DND-41 (cell line): Measurements from ENCODE around the gene HES2.

ENCODE experiments used
- CTCF ChIP-seq: IDR thresholded peaks from 2 replicates; pipeline ENCODE4 v1.5.1; 2012; ENCODE audit warnings: borderline replicate concordance, low read length, moderate library complexity, mild to moderate bottlenecking; ENCODE audit not compliant: poor library complexity, severe bottlenecking; ENCODE audit errors: extremely low read depth
- EZH2 ChIP-seq: IDR thresholded peaks from 3 replicates; pipeline ENCODE4 v1.6.1; 2012; ENCODE audit warnings: borderline replicate concordance, low read depth, mild to moderate bottlenecking, moderate library complexity, low read length, inconsistent platforms; ENCODE audit not compliant: severe bottlenecking

DNA sequence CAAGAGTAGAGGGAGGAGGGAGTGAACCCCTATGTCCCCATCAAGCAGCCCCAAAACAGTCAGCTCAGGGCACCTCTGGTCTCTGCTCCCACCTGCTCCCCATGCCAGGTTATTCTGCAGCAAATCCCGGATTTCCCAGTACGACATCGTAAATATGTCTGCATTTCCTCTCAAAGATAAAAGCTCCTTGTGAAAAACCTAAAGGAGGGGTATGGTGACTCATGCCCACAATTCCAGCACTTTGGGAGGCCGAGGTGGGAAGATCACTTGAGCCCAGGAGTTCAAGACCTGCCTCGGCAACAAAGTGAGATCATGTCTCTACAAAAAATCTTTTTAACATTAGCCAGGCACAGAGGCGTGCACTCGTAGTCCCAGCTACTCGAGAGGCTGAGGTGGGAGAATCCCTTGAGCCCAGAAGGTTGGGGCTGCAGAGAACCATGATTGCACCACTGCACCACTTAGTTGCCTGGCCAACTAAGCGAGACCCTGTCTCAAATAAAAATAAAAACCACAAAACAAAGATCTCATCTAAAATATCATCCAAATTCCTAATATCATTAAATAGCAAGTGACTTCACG lies 33.3 kb downstream of the HES2 start:
- no peak for TF ChIP-seq EZH2
- TF ChIP-seq CTCF = no peak
